Colon (tissue), 2 donors: Measurements from ENCODE around the gene KLC1.
"Not testable (repeated sequence)": the region's sequence is repeated elsewhere in the genome, so short reads cannot be mapped to it uniquely, and the experiment has no call there.

ENCODE experiments used
- FAIRE-seq: peaks from 2 replicates; lab custom pipeline; 2012; peaks lifted over from hg19 to GRCh38; lab: Jason Lieb, UNC
- donor health status: control.
- donor health status: control.

The KLC1 gene

GRCh38 chr14:103625356-103626095, 3.5 kb upstream of the KLC1 start:
- no peak for FAIRE-seq

GRCh38 chr14:103626146-103626850, 2.7 kb upstream of the KLC1 start:
- no peak for FAIRE-seq

GRCh38 chr14:103627073-103628025, 1.7 kb upstream of the KLC1 start:
- FAIRE-seq = no peak

DNA sequence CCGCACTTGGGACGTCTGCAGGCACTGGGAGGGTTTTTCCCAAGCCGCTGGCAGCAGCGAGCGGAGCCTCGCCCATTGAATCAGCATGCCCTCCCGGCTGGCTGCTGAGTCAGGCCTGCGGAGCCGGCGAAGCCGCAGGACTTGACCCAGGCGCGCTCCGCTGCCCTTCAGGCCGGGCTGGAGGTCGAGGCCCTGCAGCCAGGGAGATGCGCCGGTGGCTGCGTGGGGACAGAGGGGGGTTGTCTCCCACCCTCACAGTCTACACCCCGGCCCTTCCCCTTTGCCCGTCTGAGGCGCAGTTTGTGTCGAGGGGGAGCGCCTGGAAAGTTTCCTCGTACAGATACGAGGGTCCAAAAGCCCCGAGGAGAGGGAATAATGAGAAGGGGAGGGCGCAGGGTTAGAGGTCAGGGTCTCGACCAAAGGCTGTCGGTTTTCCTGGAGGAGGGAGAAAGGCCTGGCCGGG, 759 bp upstream of the KLC1 start:
- no peak for FAIRE-seq

- no peak for FAIRE-seq
These were observed 601 bp downstream of the KLC1 start for GRCh38 chr14:103629503-103630121.

DNA sequence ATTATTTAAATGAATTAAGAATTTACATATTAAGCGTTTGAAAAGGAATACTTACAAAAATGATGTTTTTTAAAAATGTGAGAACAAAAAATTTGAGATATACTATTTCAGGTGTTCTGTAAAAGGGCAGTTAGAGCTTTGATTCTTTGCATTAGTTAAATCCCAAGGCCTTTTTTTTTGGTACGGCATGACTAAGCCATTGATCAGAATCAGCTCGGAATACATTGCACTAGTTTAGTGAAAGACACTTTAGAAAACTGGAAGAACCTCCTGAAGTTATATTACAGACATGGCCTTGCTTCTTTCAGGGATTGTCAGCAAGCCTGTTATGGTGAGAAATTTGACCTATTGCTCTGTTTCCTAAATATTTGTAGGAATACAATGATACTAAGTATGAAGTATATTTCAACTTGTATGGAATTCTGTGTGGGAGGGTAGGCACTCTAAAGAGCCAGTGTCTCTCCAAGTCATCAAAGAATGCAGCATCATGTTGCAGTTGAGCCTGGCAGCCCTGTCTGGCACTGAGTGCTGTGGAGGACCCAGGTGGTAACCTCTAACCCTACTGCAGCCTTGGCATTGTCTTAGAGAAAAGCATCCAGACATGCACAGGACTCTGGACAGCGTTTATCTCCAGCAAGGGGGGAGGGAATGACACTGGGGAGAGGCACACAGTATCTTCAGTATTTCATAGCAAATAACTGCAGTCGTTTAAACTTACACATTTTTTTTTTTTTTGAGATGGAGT, 1.5 kb downstream of the KLC1 start:
- no peak for FAIRE-seq

DNA sequence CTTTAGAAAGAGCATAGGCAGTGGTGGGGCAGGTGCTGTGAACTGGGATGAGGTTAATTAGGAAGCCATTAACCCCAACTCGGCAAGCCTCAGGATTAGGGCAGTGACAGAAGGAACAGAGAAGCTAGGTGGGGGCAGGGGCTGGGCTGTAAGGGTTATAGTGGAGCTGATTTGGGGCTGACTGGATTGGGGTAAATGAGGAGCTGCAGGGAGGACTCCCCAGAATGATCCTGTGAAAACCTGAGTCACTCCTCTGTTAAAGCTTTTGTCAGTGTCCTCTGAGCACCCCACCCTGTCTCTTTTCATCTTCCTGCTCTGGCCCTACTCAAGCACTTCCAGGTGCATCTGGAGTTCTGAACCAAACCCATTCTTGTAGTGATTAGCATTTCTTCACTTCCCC, 4.4 kb downstream of the KLC1 start:
- no peak for FAIRE-seq

DNA sequence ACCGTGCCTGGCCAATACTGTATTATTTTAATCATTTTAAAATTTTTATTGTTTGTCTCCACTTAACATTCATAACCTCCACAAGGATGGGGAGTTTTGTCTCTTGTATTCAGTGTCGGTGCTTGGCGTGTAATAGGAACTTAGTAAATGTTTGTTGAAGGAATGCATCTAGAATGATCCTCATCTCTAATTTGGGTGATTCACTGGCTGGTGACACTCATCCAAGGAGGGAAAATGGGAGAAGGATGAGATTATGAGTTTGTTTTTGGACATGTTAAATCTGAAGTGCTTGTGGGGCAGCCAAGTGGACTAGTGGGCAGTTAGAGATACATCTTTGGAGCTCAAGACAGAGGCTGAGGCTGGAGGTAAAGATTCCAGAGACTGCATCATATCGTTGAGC, 5.1 kb downstream of the KLC1 start:
- FAIRE-seq = no peak

- no peak for FAIRE-seq
These were observed 9.6 kb downstream of the KLC1 start for GRCh38 chr14:103638594-103638993.

DNA sequence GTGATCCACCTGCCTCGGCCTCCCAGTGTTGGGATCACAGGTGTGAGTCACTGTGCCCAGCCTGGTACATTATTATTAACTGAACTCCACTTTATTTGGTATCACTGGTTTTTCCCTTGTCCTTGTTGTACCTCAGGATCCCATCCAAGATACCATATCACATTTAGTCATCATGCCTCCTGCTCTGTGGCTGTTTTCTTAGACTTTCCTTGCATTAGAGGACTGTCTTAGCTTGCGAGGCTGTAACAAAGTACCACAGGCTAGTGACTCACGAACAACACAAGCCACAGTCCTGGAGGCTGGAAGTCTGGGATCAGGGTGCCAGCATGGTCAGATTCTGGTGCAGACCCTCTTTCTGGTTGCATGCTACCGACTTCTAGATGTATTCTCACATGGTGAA, 12.2 kb downstream of the KLC1 start:
- no peak for FAIRE-seq

GRCh38 chr14:103646189-103646588, 17.2 kb downstream of the KLC1 start:
- no peak for FAIRE-seq

GRCh38 chr14:103649001-103649400, 20.0 kb downstream of the KLC1 start:
- FAIRE-seq = no peak

GRCh38 chr14:103650213-103650612, 21.2 kb downstream of the KLC1 start:
- FAIRE-seq = no peak

DNA sequence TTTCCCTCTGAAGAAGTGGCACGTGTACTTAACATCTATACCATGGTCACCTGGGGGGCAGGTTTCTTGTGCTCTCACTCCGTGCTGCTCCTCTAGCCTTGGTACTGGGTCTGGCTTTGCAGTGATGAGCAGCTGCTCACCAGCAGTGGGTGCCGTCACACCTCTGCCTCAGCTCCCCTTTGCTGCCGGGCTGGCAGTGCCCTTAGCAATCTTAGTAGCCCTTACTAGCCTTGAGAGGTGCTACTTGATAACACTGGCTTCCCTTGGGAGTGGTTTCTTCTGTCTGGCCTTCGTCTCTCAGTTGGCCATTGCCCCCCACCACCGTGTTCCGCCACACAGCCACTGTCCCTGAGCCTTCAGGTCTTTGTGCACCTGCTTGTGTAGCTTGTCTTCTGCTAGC, 22.6 kb downstream of the KLC1 start:
- FAIRE-seq = no peak

DNA sequence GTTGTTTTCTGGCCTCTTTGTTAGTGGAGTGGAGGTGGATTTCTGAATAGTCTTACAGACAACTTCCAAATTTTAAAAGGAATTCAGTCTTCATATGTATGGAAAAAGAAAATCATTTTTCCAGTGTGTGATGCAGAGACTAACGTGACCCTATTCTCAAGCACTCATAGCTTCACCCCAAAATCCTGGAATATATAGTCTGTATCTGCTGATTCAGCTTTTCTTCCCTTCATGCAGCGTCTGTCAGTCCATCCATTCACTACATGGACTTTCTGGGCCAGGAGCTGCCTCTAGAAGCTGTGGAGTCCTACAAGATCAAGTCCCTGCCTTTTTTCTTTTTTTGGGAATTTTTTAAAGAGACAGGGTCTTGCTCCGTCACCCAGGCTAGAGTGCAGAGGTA, 23.8 kb downstream of the KLC1 start:
- FAIRE-seq = no peak

DNA sequence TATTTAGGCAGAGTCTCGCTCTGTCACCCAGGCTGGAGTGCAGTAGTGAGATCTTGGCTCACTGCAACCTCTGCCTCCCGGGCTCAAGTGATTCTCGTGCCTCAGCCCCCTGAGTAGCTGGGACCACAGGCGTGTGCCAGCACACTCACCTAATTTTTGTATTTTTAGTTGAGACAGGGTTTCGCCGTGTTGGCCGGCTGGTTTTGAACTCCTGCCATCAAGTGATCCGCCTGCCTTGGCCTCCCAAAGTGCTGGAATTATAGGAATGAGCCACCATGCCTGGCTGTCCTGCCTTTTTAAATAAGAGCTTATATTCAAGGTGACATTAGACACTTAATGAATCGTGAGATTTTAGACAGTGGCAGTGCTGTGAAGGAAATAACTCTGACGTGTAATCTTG, 24.3 kb downstream of the KLC1 start:
- not testable (repeated sequence) for FAIRE-seq

DNA sequence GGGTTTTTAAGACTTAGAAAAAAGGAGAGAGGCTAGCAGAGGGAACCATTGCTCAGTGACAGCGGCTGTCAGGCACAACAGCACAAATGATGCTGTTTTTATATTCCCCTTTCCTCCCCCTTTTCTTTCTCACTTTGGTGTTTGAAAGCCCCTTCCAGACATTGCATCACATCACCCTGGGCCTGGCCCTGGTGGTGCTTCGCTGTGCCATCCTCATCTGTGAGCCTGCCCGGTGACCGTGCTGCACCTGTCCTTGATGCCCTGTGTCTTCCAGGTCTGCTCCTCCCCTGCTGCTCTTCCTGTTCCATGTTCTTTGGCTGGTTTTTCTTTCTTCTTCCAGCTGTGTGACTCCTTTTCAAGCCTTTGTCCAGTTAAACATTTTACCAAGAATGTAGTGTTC, 24.8 kb downstream of the KLC1 start:
- FAIRE-seq = no peak

DNA sequence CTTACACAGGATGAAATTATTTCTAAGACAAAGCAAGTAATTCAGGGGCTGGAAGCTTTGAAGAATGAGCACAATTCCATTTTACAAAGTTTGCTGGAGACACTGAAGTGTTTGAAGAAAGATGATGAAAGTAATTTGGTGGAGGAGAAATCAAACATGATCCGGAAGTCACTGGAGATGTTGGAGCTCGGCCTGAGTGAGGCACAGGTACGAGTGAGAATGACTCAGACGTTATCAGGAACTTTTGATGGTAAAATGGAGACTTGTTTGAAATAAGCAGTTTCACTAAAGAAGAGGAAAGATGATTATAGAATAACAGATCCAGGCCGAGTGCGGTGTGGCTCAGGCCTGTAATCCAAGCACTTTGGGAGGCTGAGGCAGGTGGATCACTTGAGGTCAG, 25.6 kb downstream of the KLC1 start:
- FAIRE-seq = no peak

GRCh38 chr14:103656031-103656755, 27.2 kb downstream of the KLC1 start:
- FAIRE-seq = no peak

DNA sequence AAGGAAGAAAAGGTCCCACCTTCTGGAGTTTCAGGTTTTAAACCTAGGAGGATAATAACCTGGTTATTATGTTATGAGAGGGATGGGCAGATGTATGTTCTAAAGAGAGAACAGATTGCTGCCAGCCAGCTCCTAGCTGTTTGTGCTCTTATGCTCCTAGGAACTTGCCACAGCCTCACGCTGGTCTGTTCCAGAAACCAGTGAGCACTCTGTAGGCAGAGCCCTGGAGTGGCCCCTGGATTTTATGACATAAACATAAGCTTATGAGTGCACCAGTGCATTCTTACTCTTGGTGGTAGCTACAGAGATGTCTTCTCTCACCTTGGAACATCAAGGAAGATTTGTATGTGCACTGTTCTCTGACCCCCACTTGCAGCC, 27.7 kb downstream of the KLC1 start:
- FAIRE-seq = no peak

DNA sequence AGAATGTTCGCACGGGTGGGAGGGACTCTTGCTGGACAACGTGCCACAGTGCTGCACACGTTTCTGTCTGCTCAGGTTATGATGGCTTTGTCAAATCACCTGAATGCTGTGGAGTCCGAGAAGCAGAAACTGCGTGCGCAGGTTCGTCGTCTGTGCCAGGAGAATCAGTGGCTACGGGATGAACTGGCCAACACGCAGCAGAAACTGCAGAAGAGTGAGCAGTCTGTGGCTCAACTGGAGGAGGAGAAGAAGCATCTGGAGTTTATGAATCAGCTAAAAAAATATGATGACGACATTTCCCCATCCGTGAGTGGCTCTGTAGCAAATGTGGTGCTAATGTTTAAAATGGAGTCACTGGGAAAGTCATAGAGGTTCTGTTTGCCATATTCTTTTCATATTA, 28.5 kb downstream of the KLC1 start:
- FAIRE-seq = no peak
